T1000 (cell line): Measurements from ENCODE around the gene CBX3.
A peak's percentile ranks its signal among the peaks of the same experiment; 100 is the strongest.
"Not testable (repeated sequence)": the region's sequence is repeated elsewhere in the genome, so short reads cannot be mapped to it uniquely, and the experiment has no call there.

Experiments
- DNase-seq: peaks from one replicate; lab custom pipeline; 2025; ENCODE audit warnings: mixed read lengths; lab: John Stamatoyannopoulos, UW

CBX3 gene

GRCh38 chr7:26201247-26202018 is at the start of gene CBX3:
Gene CBX3 (plus strand): TSS chr7:26201745. CDS start chr7:26202999, 1,254 bp downstream.
- peak; percentile 90 for DNase-seq

GRCh38 chr7:26151953-26152781 is 49.4 kb upstream of the CBX3 start, which contains the start of gene NFE2L3:
Gene NFE2L3 (plus strand): TSS chr7:26152198. CDS start chr7:26152499, 301 bp downstream.
- DNase-seq: peak; percentile 57

GRCh38 chr7:26152782-26153240 is 48.7 kb upstream of the CBX3 start:
- not testable (repeated sequence) for DNase-seq

GRCh38 chr7:26153241-26153822 is 48.2 kb upstream of the CBX3 start:
- no peak for DNase-seq

- DNase-seq: no peak
These were observed 47.4 kb upstream of the CBX3 start for GRCh38 chr7:26153823-26154783.

GRCh38 chr7:26155531-26156375 is 45.8 kb upstream of the CBX3 start:
- no peak for DNase-seq

- DNase-seq: peak; percentile 22
These were observed 44.8 kb upstream of the CBX3 start for GRCh38 chr7:26156451-26157420.

- DNase-seq: no peak
These were observed 43.9 kb upstream of the CBX3 start for GRCh38 chr7:26157520-26158105.

- no peak for DNase-seq
These were observed 42.3 kb upstream of the CBX3 start for GRCh38 chr7:26159243-26159642.

GRCh38 chr7:26160896-26161295 is 40.6 kb upstream of the CBX3 start:
- DNase-seq: no peak

GRCh38 chr7:26162431-26162830 is 39.1 kb upstream of the CBX3 start:
- DNase-seq: no peak

GRCh38 chr7:26163804-26164203 is 37.7 kb upstream of the CBX3 start:
- not testable (repeated sequence) for DNase-seq

GRCh38 chr7:26165950-26166683 is 35.4 kb upstream of the CBX3 start:
- DNase-seq: no peak

- DNase-seq: no peak
These were observed 34.8 kb upstream of the CBX3 start for GRCh38 chr7:26166684-26167266.

GRCh38 chr7:26167303-26167934 is 34.1 kb upstream of the CBX3 start:
- DNase-seq: no peak

- no peak for DNase-seq
These were observed 33.0 kb upstream of the CBX3 start for GRCh38 chr7:26168458-26169023.

GRCh38 chr7:26169271-26169670 is 32.3 kb upstream of the CBX3 start:
- no peak for DNase-seq
